GM12878 (cell line): ENCODE measurements around the gene RASAL1. TPM values are rescaled to one million over a fixed set of nuclear protein-coding genes. Genes with fewer than 3 reads are reported as not detected.
A peak's percentile ranks its signal among the peaks of the same experiment; 100 is the strongest.

ENCODE experiments used
- ATAC-seq: fragments of 200-7000 bp; cut with Tn5 transposase; 3 replicates; pipeline ENCODE4 v1.9.1; 2020; ENCODE audit warnings: mild to moderate bottlenecking, moderate library complexity
- BruUV-seq: library from RNA; stranded (reverse); fragments of 400-500 nt; replicated peaks from 2 replicates; lab custom pipeline; 2021; lab: Mats Ljungman, UMichigan
- CTCF ChIA-PET: fragments of 300-600 bp; sonication (Branson Sonifier 250); formaldehyde crosslinking; extraction: SDS; loops from one replicate; lab custom pipeline; 2021; ENCODE audit warnings: inconsistent platforms; lab: Yijun Ruan, JAX
- POLR2A ChIA-PET: fragments of 350-600 bp; formaldehyde crosslinking; extraction: SDS; loops from one replicate; lab custom pipeline; 2021; ENCODE audit warnings: inconsistent platforms; lab: Charles Lee
- RAD21 ChIA-PET: fragments of 300-600 bp; sonication (Branson Sonifier 250); formaldehyde crosslinking; loops from one replicate; lab custom pipeline; 2023; ENCODE audit warnings: antibody characterized with exemption; ENCODE audit not compliant: unreplicated experiment; lab: Charles Lee
- SMC1A ChIA-PET: fragments of 300-600 bp; sonication (Branson Sonifier 250); formaldehyde crosslinking; loops from one replicate; lab custom pipeline; 2023; ENCODE audit not compliant: unreplicated experiment, uncharacterized antibody; lab: Charles Lee
- DNase-seq: peaks from one replicate; pipeline ENCODE4 v3.0.0-alpha.2; 2011; ENCODE audit warnings: low read depth, low spot score
- FAIRE-seq: peaks from 3 replicates; lab custom pipeline; 2011; peaks lifted over from hg19 to GRCh38; lab: Jason Lieb, UNC
- H2AFZ ChIP-seq: 2 replicates; pipeline ENCODE4 v1.6.0; 2011; ENCODE audit warnings: low read depth, low read length, control low read depth; ENCODE audit not compliant: control insufficient read depth
- H3K27ac ChIP-seq: 2 replicates; pipeline ENCODE4 v1.5.1; 2011; ENCODE audit warnings: control low read depth; ENCODE audit not compliant: control insufficient read depth, insufficient read depth
- H3K27me3 ChIP-seq, 2 experiments: replicated peaks in 1 of 2; 2 replicates each; pipeline versions ENCODE4 v1.6.0 to v1.6.1; 2011; ENCODE audit warnings: low read length in 1 of 2; ENCODE audit not compliant: control insufficient read depth in 2 of 2, insufficient read depth in 2 of 2
- H3K36me3 ChIP-seq, 2 experiments: 2 replicates each; pipeline ENCODE4 v1.5.1; 2011; ENCODE audit warnings: low read length in 1 of 2; ENCODE audit not compliant: control insufficient read depth in 2 of 2, insufficient read depth in 2 of 2
- H3K4me1 ChIP-seq: 2 replicates; pipeline ENCODE4 v1.6.1; 2011; ENCODE audit warnings: mild to moderate bottlenecking, low read length, moderate library complexity, mixed read lengths; ENCODE audit not compliant: control insufficient read depth, insufficient read depth
- H3K4me2 ChIP-seq: 2 replicates; pipeline ENCODE4 v1.6.0; 2011; ENCODE audit warnings: control low read depth; ENCODE audit not compliant: control insufficient read depth, insufficient read depth
- H3K4me3 ChIP-seq: fragments of 200-600 bp; sonication (generic); 2 replicates; pipeline ENCODE4 v1.5.1; 2016
- H3K79me2 ChIP-seq: 2 replicates; pipeline ENCODE4 v1.6.0; 2011; ENCODE audit warnings: low read length; ENCODE audit not compliant: control insufficient read depth, insufficient read depth
- H3K9ac ChIP-seq: 2 replicates; pipeline ENCODE4 v1.8.0; 2011; ENCODE audit warnings: low read length, control low read depth, mixed read lengths; ENCODE audit not compliant: control insufficient read depth, insufficient read depth
- H3K9me3 ChIP-seq: replicated peaks from 3 replicates; pipeline ENCODE4 v1.5.1; 2011; ENCODE audit warnings: mild to moderate bottlenecking, low read length; ENCODE audit not compliant: control insufficient read depth, insufficient read depth
- H4K20me1 ChIP-seq: 2 replicates; pipeline ENCODE4 v1.6.0; 2011; ENCODE audit not compliant: control insufficient read depth, insufficient read depth
- ATF7 ChIP-seq: fragments of 450-650 bp; IDR thresholded peaks from 2 replicates; pipeline ENCODE4 v1.6.1; 2016; ENCODE audit warnings: low read depth, mild to moderate bottlenecking
- BMI1 ChIP-seq: fragments of 450-650 bp; IDR thresholded peaks from 2 replicates; pipeline ENCODE4 v1.6.1; 2016; ENCODE audit warnings: mild to moderate bottlenecking, moderate library complexity, borderline replicate concordance
- ESRRA ChIP-seq: IDR thresholded peaks from 2 replicates; pipeline ENCODE4 v1.6.1; 2012; ENCODE audit warnings: mild to moderate bottlenecking, low read length, improper control_type of control experiment
- FOXM1 ChIP-seq: IDR thresholded peaks from 2 replicates; pipeline ENCODE4 v1.6.1; 2012; ENCODE audit warnings: low read depth, mild to moderate bottlenecking, inconsistent platforms, low read length, moderate library complexity
- JUND ChIP-seq: IDR thresholded peaks from 2 replicates; pipeline ENCODE4 v1.6.1; 2012; ENCODE audit warnings: low read depth, mild to moderate bottlenecking, low read length, improper control_type of control experiment, moderate library complexity
- MEF2B ChIP-seq: fragments of 450-650 bp; IDR thresholded peaks from 2 replicates; pipeline ENCODE4 v1.6.1; 2018; ENCODE audit warnings: mild to moderate bottlenecking, moderate library complexity; ENCODE audit not compliant: partially characterized antibody, poor library complexity, severe bottlenecking
- PML ChIP-seq: IDR thresholded peaks from 2 replicates; pipeline ENCODE4 v1.6.1; 2012; ENCODE audit warnings: low read length, inconsistent platforms
- POLR2AphosphoS5 ChIP-seq: IDR thresholded peaks from 2 replicates; pipeline ENCODE4 v1.6.1; 2011; ENCODE audit warnings: mild to moderate bottlenecking, low read length, inconsistent platforms
- RAD21 ChIP-seq: IDR thresholded peaks from 2 replicates; pipeline ENCODE4 v1.6.1; 2011; ENCODE audit warnings: mild to moderate bottlenecking, low read depth, low read length, moderate library complexity; ENCODE audit not compliant: insufficient read depth
- STAT1 ChIP-seq: fragments of 450-650 bp; conservative IDR thresholded peaks from 2 replicates; pipeline ENCODE4 v1.6.1; 2014; ENCODE audit warnings: antibody characterized with exemption, mild to moderate bottlenecking
- WRNIP1 ChIP-seq: IDR thresholded peaks from 2 replicates; pipeline ENCODE4 v1.6.1; 2011; ENCODE audit warnings: low read depth, low read length, improper control_type of control experiment, borderline replicate concordance
- ZNF207 ChIP-seq: fragments of 450-650 bp; IDR thresholded peaks from 2 replicates; pipeline ENCODE4 v1.6.1; 2014; ENCODE audit warnings: antibody characterized with exemption, mild to moderate bottlenecking, borderline replicate concordance
- WGBS: methylation state at CpG from one replicate; pipeline ENCODE4 v1.1.6; 2016; ENCODE audit warnings: low lambda C conversion rate; ENCODE audit not compliant: insufficient replicate concordance, insufficient coverage; ENCODE audit errors: missing lambda C conversion rate; 5-methylcytosine and 5-hydroxymethylcytosine counted together
- in situ Hi-C: fragments of 300-500 bp; cut with MboI; formaldehyde crosslinking; loops from 9 replicates; pipeline ENCODE4 v1.14.3; 2018; ENCODE audit warnings: mixed read lengths
- intact Hi-C: fragments of 100-400 bp; cut with micrococcal nuclease; formaldehyde crosslinking; loops from one replicate; pipeline ENCODE4 v1.14.2; 2022; ENCODE audit not compliant: unreplicated experiment
- polyA plus RNA-seq, 11 experiments: library from polyadenylated mRNA; depleted of rRNA in 4 of 11; unstranded in 6 of 11; stranded (reverse) in 5 of 11; fragments of >200 nt; fragmentation: Nextera tagmentation in 4 of 11; fragmentation: Illumina TruSeq in 1 of 11; extraction: Ambion mirVana in 4 of 11; extraction: Trizol in 1 of 11; gene quantifications; 1 replicate in 1 of 11; 2 replicates in 10 of 11; pipeline versions ENCODE4 v1.2.1 to v1.2.3, GENCODE V29; 2011 to 2016; ENCODE audit warnings: inconsistent platforms in 2 of 11, missing spikeins in 2 of 11, low read depth in 1 of 11
- total RNA-seq, 4 experiments: library from RNA; depleted of rRNA in 3 of 4; stranded (reverse); fragments of >200 nt in 3 of 4; fragmentation: Illumina TruSeq in 1 of 4; extraction: Trizol in 1 of 4; gene quantifications; 2 replicates each; pipeline versions ENCODE4 v1.2.1 to v1.2.3, GENCODE V29; 2013 to 2021

The RASAL1 gene
- total and polyA plus RNA-seq, 10 of the 15 experiments (the other 5 are each of a cell fraction or from before 2014, with no cell fraction given), result 0.12 to 1.0 (median 0.52) TPM; not detected in 6

- ChIA-PET SMC1A (interaction anchor here (1.0 to 17.0 kb wide), 5 partner anchors 16 to 101 kb away, joined by 3 to 416 read pairs (median 5); no protein-coding TSS in a partner anchor), RAD21 (interaction anchor here (1.4 to 5.2 kb wide), 4 partner anchors 41 to 119 kb away, joined by 3 to 50 read pairs (median 27); no protein-coding TSS in a partner anchor), CTCF (interaction anchor here (0.5 to 5.2 kb wide), 7 partner anchors 9 to 589 kb away, joined by 3 to 121 read pairs (median 14); no protein-coding TSS in a partner anchor), POLR2A (no interaction called here)
- H2AFZ ChIP-seq, result no peak overlapping the region
- H3K36me3 ChIP-seq, result no peaks in the 10 kb centered on the region
- H3K9ac ChIP-seq, result no peak overlapping the region
- BruUV-seq, result no TSS peak
- peaks cover 35% of the 10 kb centered on the region for H3K4me1 ChIP-seq
- DNase-seq, result no peak
- TF ChIP-seq POLR2AphosphoS5, result no peak
- TF ChIP-seq MEF2B, result peak; percentile 21
- 34% methylated on average over 4 of the region's 4 CpGs for WGBS
- H3K4me2 ChIP-seq, result no peak overlapping the region
- peaks cover 0 to 5% of the 10 kb centered on the region in 2 experiments; a peak in 3 of 4 replicates for H3K27me3 ChIP-seq
- in situ Hi-C loops (no loop called here), intact Hi-C loops (no loop called here)
- no peaks in the 10 kb centered on the region for H3K9me3 ChIP-seq
- H3K27ac ChIP-seq, result no peak overlapping the region
- H4K20me1 ChIP-seq, result no peaks in the 10 kb centered on the region; the same call in 1 of the 2 replicates
- no peak overlapping the region for H3K4me3 ChIP-seq
- no peak for FAIRE-seq
- no peak for ATAC-seq
- H3K79me2 ChIP-seq, result no peaks in the 10 kb centered on the region; the same call in 1 of the 2 replicates
Measured at GRCh38 chr12:113052326-113052725, 83.2 kb downstream of the RASAL1 start.

DNA sequence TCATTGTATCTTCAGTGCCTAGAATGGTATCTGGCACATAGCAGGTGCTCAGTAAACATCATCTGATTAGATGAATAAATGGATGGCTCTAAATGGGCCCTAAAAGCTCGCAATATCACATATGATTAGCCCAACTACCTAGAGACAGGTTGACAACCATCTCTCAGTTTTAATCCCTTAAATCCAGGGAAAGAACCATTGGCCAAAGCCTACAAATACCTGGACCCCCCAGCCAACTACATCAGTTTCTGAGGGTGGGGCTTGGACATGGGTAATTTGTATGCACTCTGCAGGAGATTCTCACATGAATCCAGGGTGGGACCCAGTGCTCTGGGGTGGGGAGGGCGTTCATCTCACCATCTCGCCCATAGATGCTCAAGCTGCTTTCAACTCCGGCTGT is 83.8 kb downstream of the RASAL1 start:
- Histone ChIP-seq H3K36me3 (no peaks in the 10 kb centered on the region), H2AFZ (no peak overlapping the region), H3K27ac (no peak overlapping the region), H3K4me1 (peaks cover 35% of the 10 kb centered on the region), H3K79me2 (no peaks in the 10 kb centered on the region; the same call in 1 of the 2 replicates), H3K4me2 (no peak overlapping the region), H3K27me3 (peaks cover 0 to 5% of the 10 kb centered on the region in 2 experiments; a peak in 3 of 4 replicates), H3K4me3 (no peak overlapping the region), H3K9me3 (no peaks in the 10 kb centered on the region), H4K20me1 (no peaks in the 10 kb centered on the region; the same call in 1 of the 2 replicates), H3K9ac (no peak overlapping the region)
- DNase-seq (no peak), FAIRE-seq (no peak), ATAC-seq (no peak)
- in situ Hi-C loops, result no loop called here
- CTCF ChIA-PET, result interaction anchor here (1.7 to 5.2 kb wide), 7 partner anchors 10 to 102 kb away, joined by 7 to 121 read pairs (median 40); no protein-coding TSS in a partner anchor
- intact Hi-C loops, result no loop called here
- no peak for TF ChIP-seq STAT1
- no peak for TF ChIP-seq RAD21
- no peak for TF ChIP-seq JUND
- no peak for TF ChIP-seq ATF7
- TF ChIP-seq ZNF207, result no peak
- TF ChIP-seq PML, result no peak
- no peak for TF ChIP-seq WRNIP1
- no peak for TF ChIP-seq BMI1
- TF ChIP-seq ESRRA, result no peak
- TF ChIP-seq FOXM1, result no peak
- WGBS, result 49% methylated on average over 4 of the region's 4 CpGs
- no TSS peak for BruUV-seq
- SMC1A ChIA-PET, result interaction anchor here (0.9 to 17.0 kb wide), 7 partner anchors 8 to 122 kb away, joined by 3 to 416 read pairs (median 4); no protein-coding TSS in a partner anchor
- RAD21 ChIA-PET, result interaction anchor here (0.6 to 5.2 kb wide), 6 partner anchors 9 to 119 kb away, joined by 3 to 50 read pairs (median 6); no protein-coding TSS in a partner anchor
- POLR2A ChIA-PET, result no interaction called here
